B cell (primary cell): ENCODE results near the gene ITGA6. TPM values are rescaled to one million over a fixed set of nuclear protein-coding genes. Genes with fewer than 3 reads are reported as not detected.

Experiments
- ATAC-seq: fragments of 200-7000 bp; cut with Tn5 transposase; one replicate; pipeline ENCODE4 v1.10.0; 2021; ENCODE audit warnings: low read depth, mild to moderate bottlenecking, moderate number of reproducible peaks, moderate library complexity
- CTCF ChIA-PET: fragments of 350-600 bp; sonication (Branson Sonifier 250); formaldehyde crosslinking; loops from one replicate; lab custom pipeline; 2021; ENCODE audit warnings: antibody characterized with exemption, inconsistent platforms; lab: Charles Lee
- POLR2A ChIA-PET: fragments of 350-600 bp; sonication (Branson Sonifier 250); formaldehyde crosslinking; loops from one replicate; lab custom pipeline; 2021; ENCODE audit warnings: antibody characterized with exemption; lab: Charles Lee
- DNase-seq: peaks from one replicate; pipeline ENCODE4 v3.0.0; 2013
- H2AFZ ChIP-seq: 2 replicates; pipeline ENCODE4 v1.6.1; 2012; ENCODE audit warnings: mild to moderate bottlenecking, low read depth, low read length; ENCODE audit not compliant: insufficient read depth, poor library complexity, severe bottlenecking
- H3K27ac ChIP-seq, 2 donors: 1 replicate in 1 of 2; 2 replicates in 1 of 2; pipeline ENCODE4 v1.5.1; 2012 to 2013; ENCODE audit warnings: low read length in 2 of 2, mild to moderate bottlenecking in 2 of 2, moderate library complexity in 1 of 2
- H3K27me3 ChIP-seq, 4 experiments: fragments of 200-600 bp in 1 of 4; sonication (generic) in 1 of 4; replicated peaks in 1 of 4; 1 replicate in 2 of 4; 2 replicates in 2 of 4; pipeline versions ENCODE4 v1.6.1 to v1.7.0; 2013 to 2016; ENCODE audit warnings: low read length in 3 of 4, mild to moderate bottlenecking in 2 of 4, mixed read lengths in 1 of 4, moderate library complexity in 1 of 4; ENCODE audit not compliant: insufficient read depth in 4 of 4, control insufficient read depth in 3 of 4; ENCODE audit errors: control extremely low read depth in 1 of 4
- H3K36me3 ChIP-seq, 2 experiments: replicated peaks in 1 of 2; 1 replicate in 1 of 2; 2 replicates in 1 of 2; pipeline versions ENCODE4 v1.6.1 to v1.7.1; 2013; ENCODE audit warnings: low read length in 1 of 2; ENCODE audit not compliant: insufficient read depth in 2 of 2, control insufficient read depth in 1 of 2; ENCODE audit errors: control extremely low read depth in 1 of 2, extremely low read depth in 1 of 2
- H3K4me1 ChIP-seq, 2 donors: fragments of 200-600 bp in 1 of 2; sonication (generic) in 1 of 2; 1 replicate in 1 of 2; 2 replicates in 1 of 2; pipeline versions ENCODE4 v1.5.1 to v1.6.1; 2013 to 2017; ENCODE audit warnings: low read length in 2 of 2; ENCODE audit not compliant: control insufficient read depth in 2 of 2, insufficient read depth in 2 of 2
- H3K4me2 ChIP-seq: replicated peaks from 2 replicates; pipeline ENCODE3; 2012; ENCODE audit warnings: mild to moderate bottlenecking, low read depth, low read length; ENCODE audit not compliant: poor library complexity, severe bottlenecking
- H3K4me3 ChIP-seq, 5 experiments: fragments of 200-600 bp in 1 of 5; sonication (generic) in 1 of 5; 1 replicate in 3 of 5; 2 replicates in 2 of 5; pipeline versions ENCODE4 v1.5.1 to v1.7.0; 2011 to 2016; ENCODE audit warnings: low read length in 4 of 5, mild to moderate bottlenecking in 4 of 5, low read depth in 2 of 5, control low read depth in 1 of 5, moderate library complexity in 1 of 5; ENCODE audit not compliant: insufficient read depth in 1 of 5; ENCODE audit errors: control extremely low read depth in 1 of 5, extremely low read depth in 1 of 5
- H3K79me2 ChIP-seq: fragments of 200-600 bp; sonication (generic); one replicate; pipeline ENCODE4 v1.6.0; 2016; ENCODE audit warnings: low read length; ENCODE audit not compliant: control insufficient read depth, insufficient read depth
- H3K9ac ChIP-seq: fragments of 200-600 bp; sonication (generic); 2 replicates; pipeline ENCODE4 v1.6.1; 2017; ENCODE audit warnings: mild to moderate bottlenecking, low read length, moderate library complexity
- H3K9me3 ChIP-seq, 3 donors: one replicate each; pipeline versions ENCODE4 v1.6.1 to v1.7.1; 2013; ENCODE audit warnings: low read length in 2 of 3; ENCODE audit not compliant: control insufficient read depth in 2 of 3, insufficient read depth in 1 of 3; ENCODE audit errors: control extremely low read depth in 1 of 3
- H4K20me1 ChIP-seq: 2 replicates; pipeline ENCODE4 v1.6.0; 2012; ENCODE audit warnings: mild to moderate bottlenecking, low read length; ENCODE audit not compliant: insufficient read depth, control insufficient read depth, poor library complexity, severe bottlenecking
- H3K27ac Mint-ChIP-seq: one replicate; pipeline ENCODE4 v1.8.0; 2021; ENCODE audit warnings: mixed read lengths
- H3K27me3 Mint-ChIP-seq: one replicate; pipeline ENCODE4 v1.8.0; 2021; ENCODE audit warnings: mixed read lengths
- H3K4me1 Mint-ChIP-seq: one replicate; pipeline ENCODE4 v1.8.0; 2021; ENCODE audit warnings: mixed read lengths
- H3K4me3 Mint-ChIP-seq: one replicate; pipeline ENCODE4 v1.8.0; 2021; ENCODE audit warnings: mixed read lengths
- H3K9me3 Mint-ChIP-seq: one replicate; pipeline ENCODE4 v1.8.0; 2022; ENCODE audit warnings: mixed read lengths; ENCODE audit not compliant: insufficient read depth
- EZH2 ChIP-seq: IDR thresholded peaks from 2 replicates; pipeline ENCODE4 v1.6.1; 2012; ENCODE audit warnings: borderline replicate concordance, low read depth, mild to moderate bottlenecking, moderate library complexity, low read length; ENCODE audit not compliant: insufficient read depth, poor library complexity, severe bottlenecking
- WGBS: methylation state at CpG from one replicate; pipeline ENCODE4 v1.1.5; 2013; ENCODE audit warnings: missing lambda C conversion rate; ENCODE audit not compliant: insufficient coverage; 5-methylcytosine and 5-hydroxymethylcytosine counted together
- intact Hi-C: fragments of 100-400 bp; cut with micrococcal nuclease; formaldehyde crosslinking; loops from one replicate; pipeline ENCODE4 v1.10.0; 2022
- polyA plus RNA-seq: library from polyadenylated mRNA; depleted of rRNA; stranded (reverse); fragments of >200 nt; gene quantifications from 2 replicates; pipeline ENCODE4 v1.2.3, GENCODE V29; 2012
- total RNA-seq, 2 donors: library from RNA; stranded (reverse); fragments of 120-200 nt in 1 of 2; gene quantifications; 1 replicate in 1 of 2; 2 replicates in 1 of 2; pipeline versions ENCODE4 v1.2.3 to v1.2.4, GENCODE V29; 2013 to 2022
- TF ChIP-seq, protein P1 (sequence below): fragments of 200-600 bp; IDR thresholded peaks from one replicate; pipeline ENCODE4 v1.8.0; 2022; ENCODE audit warnings: antibody characterized with exemption, mild to moderate bottlenecking

The ITGA6 gene
- total and polyA plus RNA-seq, 2 donors (not counting 1 experiment from before 2014, with no cell fraction given): 0.17 to 0.98 TPM

DNA sequence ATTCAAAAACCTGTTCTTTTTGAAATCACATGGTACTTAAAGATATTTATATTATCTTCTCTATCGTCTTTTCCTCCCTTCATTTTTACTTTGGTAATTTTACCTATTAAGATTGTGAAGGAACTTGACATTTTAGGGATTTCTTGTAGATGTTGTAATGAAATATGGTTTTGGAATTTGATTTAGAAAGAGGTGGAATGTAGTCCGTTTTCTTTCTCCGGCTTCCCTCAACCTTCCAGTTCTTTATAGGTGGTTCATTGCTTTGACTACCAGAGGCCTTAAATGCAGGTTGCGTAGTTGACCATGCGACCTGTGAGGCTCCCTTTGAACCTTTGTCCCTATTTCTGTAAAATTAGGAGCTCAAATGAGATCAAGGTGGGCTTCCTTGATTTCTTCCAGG lies 24.5 kb downstream of the ITGA6 start:
- Mint-ChIP-seq H3K27ac (no peak overlapping the region), H3K4me1 (no peaks in the 10 kb centered on the region), H3K4me3 (no peak overlapping the region), H3K9me3 (no peaks in the 10 kb centered on the region), H3K27me3 (peaks cover 41% of the 10 kb centered on the region)
- ChIA-PET POLR2A (no interaction called here), CTCF (interaction anchor here (2.4 kb wide), 1 partner anchor 10 kb away, joined by 8 read pairs; no protein-coding TSS in a partner anchor)
- H3K4me2 ChIP-seq: no peak overlapping the region
- no peak overlapping the region for H2AFZ ChIP-seq
- H3K27me3 ChIP-seq: peaks cover 0 to 4% (median 0%) of the 10 kb centered on the region in 4 experiments
- intact Hi-C loops: no loop called here
- no CpG with 5 or more reads among the region's 5 CpGs for WGBS
- ATAC-seq (no peak), DNase-seq (no peak)
- H3K27ac ChIP-seq: no peak overlapping the region
- H3K9me3 ChIP-seq: no peaks in the 10 kb centered on the region
- no peaks in the 10 kb centered on the region for H3K36me3 ChIP-seq
- H4K20me1 ChIP-seq: no peaks in the 10 kb centered on the region
- H3K9ac ChIP-seq: no peak overlapping the region
- no peaks in the 10 kb centered on the region for H3K4me1 ChIP-seq
- TF ChIP-seq, protein P1, sequence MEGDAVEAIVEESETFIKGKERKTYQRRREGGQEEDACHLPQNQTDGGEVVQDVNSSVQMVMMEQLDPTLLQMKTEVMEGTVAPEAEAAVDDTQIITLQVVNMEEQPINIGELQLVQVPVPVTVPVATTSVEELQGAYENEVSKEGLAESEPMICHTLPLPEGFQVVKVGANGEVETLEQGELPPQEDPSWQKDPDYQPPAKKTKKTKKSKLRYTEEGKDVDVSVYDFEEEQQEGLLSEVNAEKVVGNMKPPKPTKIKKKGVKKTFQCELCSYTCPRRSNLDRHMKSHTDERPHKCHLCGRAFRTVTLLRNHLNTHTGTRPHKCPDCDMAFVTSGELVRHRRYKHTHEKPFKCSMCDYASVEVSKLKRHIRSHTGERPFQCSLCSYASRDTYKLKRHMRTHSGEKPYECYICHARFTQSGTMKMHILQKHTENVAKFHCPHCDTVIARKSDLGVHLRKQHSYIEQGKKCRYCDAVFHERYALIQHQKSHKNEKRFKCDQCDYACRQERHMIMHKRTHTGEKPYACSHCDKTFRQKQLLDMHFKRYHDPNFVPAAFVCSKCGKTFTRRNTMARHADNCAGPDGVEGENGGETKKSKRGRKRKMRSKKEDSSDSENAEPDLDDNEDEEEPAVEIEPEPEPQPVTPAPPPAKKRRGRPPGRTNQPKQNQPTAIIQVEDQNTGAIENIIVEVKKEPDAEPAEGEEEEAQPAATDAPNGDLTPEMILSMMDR: no peak
- no peak for TF ChIP-seq EZH2
- no peaks in the 10 kb centered on the region for H3K79me2 ChIP-seq
- no peak overlapping the region for H3K4me3 ChIP-seq

DNA sequence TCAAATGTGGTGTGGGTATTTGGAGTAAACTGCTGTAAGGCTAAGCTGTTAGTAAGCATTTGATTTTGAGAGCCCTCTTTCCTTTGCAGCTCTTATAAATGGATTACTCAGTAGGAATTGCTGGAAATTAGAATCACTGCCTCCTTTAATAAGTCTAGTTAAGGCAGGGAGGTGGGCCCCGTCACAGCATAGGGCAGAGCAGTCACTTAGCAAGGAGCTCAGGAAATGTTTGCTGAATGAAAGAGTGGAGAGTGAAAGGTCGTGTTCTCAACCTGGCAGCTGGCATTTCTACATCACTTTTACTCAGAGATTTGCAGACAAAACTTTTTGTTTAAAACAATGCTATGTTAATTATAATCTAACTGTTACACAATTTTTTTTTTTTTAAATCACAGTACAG lies 25.5 kb downstream of the ITGA6 start:
- Histone ChIP-seq H3K9ac (no peak overlapping the region), H3K79me2 (no peaks in the 10 kb centered on the region), H3K9me3 (no peaks in the 10 kb centered on the region), H3K36me3 (no peaks in the 10 kb centered on the region), H3K4me2 (no peak overlapping the region), H3K27me3 (peaks cover 0 to 4% (median 0%) of the 10 kb centered on the region in 4 experiments), H4K20me1 (no peaks in the 10 kb centered on the region), H3K4me3 (no peak overlapping the region), H3K4me1 (no peaks in the 10 kb centered on the region), H2AFZ (no peak overlapping the region), H3K27ac (no peak overlapping the region)
- H3K4me3 Mint-ChIP-seq: no peak overlapping the region
- no peak for DNase-seq
- ChIA-PET CTCF (interaction anchor here (0.5 to 2.4 kb wide), 3 partner anchors 9 to 129 kb away, joined by 3 to 8 read pairs (median 4); no protein-coding TSS in a partner anchor), POLR2A (no interaction called here)
- no peak overlapping the region for H3K27ac Mint-ChIP-seq
- no peak for ATAC-seq
- H3K9me3 Mint-ChIP-seq: no peaks in the 10 kb centered on the region
- no peaks in the 10 kb centered on the region for H3K4me1 Mint-ChIP-seq
- TF ChIP-seq, protein P1: no peak
- TF ChIP-seq EZH2: no peak
- peaks cover 36% of the 10 kb centered on the region for H3K27me3 Mint-ChIP-seq
- no CpG with 5 or more reads among the region's 2 CpGs for WGBS
- intact Hi-C loops: no loop called here
